HG03175 (cell line): ENCODE data around the gene ANKRD33B.

Source experiments
- ATAC-seq: cut with Tn5 transposase; IDR thresholded peaks from one replicate; pipeline ENCODE4 v1.9.1; 2021; ENCODE audit warnings: mild to moderate bottlenecking, moderate library complexity; ENCODE audit not compliant: unreplicated experiment

Gene ANKRD33B

GRCh38 chr5:10591159-10591558, 27.3 kb downstream of the ANKRD33B start:
- ATAC-seq, result no peak

DNA sequence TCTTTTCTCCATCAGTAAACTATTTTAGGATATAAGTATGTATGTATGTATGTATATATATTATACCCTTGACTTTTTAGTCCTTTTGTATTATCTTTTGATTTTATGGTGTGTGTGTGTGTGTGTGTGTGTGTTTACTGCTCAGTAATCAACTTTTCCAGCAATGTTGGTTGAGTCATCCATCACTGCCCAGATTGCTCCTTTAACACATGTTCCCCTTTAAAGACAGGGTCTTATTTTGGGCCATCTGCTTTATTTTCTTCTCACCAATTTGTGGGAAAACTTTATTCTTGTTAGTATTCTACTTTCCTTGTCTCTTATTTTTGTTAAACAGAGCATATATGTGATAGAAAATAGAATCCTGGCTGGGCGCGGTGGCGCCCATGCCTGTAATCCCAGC, 28.1 kb downstream of the ANKRD33B start:
- ATAC-seq, result no peak

GRCh38 chr5:10592601-10593000, 28.7 kb downstream of the ANKRD33B start:
- ATAC-seq, result peak; percentile 51

- ATAC-seq, result no peak
Observed at GRCh38 chr5:10593531-10594181, 29.8 kb downstream of the ANKRD33B start.

DNA sequence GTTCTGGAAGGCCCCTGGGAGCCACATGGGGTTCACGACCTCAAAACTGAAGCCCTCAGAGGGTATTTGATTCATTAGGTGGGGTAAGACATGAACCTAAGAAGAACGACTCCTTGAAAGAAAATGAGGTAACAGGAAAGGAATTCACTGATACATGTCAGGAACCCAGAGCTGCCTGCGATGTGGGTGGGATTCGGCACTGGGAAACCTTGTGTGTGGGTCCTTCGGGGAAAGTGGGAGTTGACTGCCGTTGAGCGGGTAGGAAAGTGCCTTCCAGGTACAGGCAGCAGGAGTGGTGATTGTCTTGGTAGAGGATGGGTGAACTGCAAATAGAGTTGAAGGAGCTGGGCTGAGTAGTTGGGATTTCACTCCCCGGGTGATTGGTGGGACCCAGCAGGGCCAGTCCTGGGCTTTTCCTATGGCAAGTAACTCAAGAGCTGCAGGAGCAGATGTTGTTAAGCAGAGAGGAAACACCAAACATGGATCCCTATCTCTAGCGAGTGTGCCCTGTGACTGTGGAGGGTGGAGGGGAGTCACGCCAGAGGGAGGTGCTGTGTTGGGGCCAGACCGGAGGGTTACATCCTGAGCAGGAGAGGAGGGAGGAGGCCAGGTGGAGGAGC, 30.8 kb downstream of the ANKRD33B start:
- no peak for ATAC-seq

- ATAC-seq, result no peak
Observed at GRCh38 chr5:10595293-10595671, 31.4 kb downstream of the ANKRD33B start.

DNA sequence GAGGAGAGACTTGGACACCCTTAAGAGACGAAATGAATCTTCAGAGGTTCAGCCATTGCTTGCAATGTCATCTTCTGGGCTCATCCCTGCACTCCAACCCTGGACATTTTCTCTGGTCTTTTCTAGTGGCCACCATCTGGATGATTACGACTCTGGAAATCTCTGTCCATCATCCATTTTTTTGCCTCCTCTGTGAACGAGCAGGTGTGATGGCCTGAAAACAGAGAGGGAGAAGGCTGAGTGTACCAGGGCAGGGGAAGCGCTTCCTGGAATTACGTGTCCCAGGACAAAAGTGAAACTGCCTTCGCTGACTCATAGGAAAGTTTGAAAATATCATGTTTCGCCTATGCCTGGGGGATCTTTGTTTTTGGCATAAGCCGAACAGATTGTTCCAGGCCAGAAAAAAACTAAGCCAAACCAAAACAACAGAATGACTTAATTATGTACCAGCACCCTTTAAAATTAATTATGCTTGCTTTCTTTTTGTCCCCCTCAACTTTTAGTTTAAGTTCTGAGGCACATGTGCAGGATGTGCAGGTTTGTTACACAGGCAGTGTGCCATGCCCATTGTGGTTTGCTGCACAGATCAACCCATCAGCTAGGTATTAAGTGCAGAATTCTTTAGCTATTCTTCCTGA, 31.9 kb downstream of the ANKRD33B start:
- ATAC-seq, result peak; percentile 34

- no peak for ATAC-seq
Observed at GRCh38 chr5:10596310-10596703, 32.4 kb downstream of the ANKRD33B start.

DNA sequence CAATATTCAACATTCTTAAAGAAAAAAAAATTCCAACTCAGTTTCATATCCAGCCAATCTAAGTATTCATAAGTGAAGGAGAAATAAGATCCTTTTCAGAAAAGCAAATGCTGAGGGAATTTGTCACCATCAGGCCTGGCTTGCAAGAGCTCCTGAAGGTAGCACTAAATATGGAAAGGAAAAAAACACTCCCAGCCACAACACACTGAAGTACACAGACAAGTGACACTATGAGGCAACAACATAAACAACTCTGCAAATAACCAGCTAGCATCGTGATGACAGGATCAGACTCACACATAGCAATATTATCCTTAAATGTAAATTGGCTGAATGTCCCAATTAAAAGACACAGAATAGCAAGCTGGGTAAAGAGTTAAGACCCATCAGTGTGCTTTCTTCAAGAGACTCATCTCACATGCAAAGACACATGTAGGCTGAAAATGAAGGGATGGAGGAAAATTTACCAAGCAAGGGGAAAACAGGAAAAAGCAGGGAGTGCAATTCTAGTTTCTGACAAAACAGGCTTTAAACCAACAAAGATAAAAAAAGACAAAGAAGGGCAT, 33.1 kb downstream of the ANKRD33B start:
- no peak for ATAC-seq

GRCh38 chr5:10599113-10599512, 35.2 kb downstream of the ANKRD33B start:
- ATAC-seq, result no peak

DNA sequence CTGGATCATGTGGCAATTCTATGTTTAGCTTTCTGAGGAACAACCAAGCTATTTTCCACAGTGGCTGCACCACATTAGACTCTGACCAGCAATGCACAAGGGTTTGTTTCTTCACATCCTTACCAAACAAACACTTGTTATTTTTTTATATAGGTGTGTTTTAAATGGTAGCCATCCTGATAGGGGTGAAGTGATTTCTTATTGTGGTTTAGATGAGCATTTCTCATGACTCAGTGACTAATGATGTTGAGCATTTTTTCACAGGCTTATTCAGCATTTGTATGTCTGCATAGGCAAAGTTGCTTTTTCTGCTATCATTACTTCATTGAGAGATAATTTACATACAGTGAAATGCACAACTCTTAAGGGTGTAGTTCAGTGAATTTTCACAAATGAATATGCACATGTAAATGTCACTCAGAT, 36.0 kb downstream of the ANKRD33B start:
- no peak for ATAC-seq

DNA sequence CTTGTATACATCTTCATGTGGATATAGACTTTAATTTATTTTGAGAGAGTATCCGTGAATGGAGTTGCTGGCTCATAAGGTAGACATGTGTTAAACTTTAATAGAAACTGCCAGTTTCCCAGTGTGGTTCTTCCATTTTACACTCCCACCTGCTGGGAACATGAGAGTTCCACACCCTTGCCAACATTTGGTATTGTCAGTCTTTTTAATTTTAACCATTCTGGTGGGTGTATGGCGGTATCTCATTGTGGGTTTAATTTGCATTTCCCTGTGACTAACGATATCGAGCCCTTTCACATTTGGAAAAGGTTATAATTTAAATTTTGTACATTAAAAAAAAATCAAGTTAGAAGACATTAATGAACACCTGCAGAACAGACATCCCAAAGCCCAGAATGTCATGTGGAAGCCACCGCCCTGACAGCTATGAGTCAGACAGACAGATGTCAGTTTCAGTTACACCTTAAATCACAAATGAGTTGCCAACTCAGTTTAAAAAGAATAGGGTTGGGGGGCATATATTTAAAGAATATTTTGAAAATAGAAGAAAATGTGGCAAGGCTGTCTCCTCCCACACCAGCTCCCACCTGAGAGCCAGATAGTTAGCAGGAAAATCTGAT, 36.9 kb downstream of the ANKRD33B start:
- peak; percentile 83 for ATAC-seq

DNA sequence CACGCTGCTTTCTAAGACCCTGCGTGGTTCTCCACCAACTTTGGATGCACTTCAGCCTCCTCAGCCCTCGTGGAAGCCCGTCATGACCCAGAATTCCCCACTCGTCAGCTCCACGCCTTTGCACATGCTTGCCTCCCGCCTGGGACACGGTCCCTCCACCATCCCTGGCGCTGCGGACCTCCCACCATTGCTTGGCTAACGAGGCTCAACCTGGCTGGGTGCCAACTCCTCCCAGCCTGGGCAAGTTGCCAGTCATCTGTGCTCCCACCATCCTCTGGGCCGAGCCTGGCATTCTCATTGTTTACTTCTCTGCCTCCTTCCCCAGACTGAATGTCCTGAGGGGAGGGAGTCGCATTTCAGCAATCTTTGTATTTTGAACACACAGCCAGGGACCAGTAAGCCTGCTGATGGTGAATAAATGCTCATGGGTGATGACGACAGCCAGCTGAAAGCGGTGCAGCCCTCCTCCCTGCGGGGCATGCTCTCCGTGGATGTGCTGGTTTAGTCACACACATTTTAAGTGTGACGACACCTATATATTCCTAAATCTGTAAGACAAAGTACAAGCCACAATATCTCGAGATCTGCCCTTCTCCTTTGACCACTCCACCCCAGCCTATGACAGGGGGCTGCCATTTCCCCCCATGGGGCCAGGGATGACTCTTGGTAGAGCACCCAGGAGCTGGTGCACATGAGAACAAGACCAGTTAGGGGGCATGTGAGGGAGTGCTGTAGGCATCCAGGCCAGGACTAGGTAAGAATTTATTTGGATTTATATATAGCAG, 37.6 kb downstream of the ANKRD33B start:
- ATAC-seq, result peak; percentile 45

- no peak for ATAC-seq
Observed at GRCh38 chr5:10602031-10602806, 38.3 kb downstream of the ANKRD33B start.

GRCh38 chr5:10604975-10605374, 41.1 kb downstream of the ANKRD33B start:
- no peak for ATAC-seq

DNA sequence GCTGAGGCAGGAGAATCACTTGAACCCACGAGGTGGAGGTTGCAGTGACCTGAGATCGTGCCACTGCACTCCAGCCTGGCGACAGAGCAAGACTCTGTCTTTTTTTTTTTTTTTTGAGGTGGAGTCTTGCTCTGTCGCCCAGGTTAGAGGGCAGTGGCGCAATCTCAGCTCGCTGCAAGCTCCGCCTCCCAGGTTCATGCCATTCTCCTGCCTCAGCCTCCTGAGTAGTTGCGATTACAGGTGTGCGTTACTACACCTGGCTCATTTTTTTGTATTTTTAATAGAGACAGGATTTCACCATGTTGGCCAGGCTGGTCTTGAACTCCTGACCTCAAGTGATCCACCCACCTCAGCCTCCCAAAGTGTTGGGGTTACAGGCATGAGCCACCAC, 42.8 kb downstream of the ANKRD33B start:
- ATAC-seq, result peak; percentile 3

- peak; percentile 89 for ATAC-seq
Observed at GRCh38 chr5:10607023-10607665, 43.3 kb downstream of the ANKRD33B start.

DNA sequence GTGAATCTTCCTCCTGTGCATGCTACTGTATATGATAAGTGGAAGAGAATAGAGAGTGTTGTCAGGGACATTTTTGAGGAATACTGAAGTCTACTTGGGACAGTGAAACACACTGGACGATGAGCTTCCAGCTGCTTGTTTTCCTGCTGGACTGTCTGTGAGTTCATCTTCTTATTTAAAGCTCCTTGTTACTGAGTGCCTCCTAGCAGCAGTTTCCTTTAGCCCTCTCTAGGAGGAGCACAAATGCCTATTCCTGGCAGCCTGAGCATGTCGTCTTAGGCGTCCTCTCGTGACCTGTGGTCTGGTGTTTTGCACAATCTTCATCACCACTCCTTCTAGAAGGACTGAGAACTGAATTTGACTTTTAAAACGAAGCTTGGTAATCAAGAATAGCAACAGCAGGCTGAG, 43.8 kb downstream of the ANKRD33B start:
- peak; percentile 64 for ATAC-seq

DNA sequence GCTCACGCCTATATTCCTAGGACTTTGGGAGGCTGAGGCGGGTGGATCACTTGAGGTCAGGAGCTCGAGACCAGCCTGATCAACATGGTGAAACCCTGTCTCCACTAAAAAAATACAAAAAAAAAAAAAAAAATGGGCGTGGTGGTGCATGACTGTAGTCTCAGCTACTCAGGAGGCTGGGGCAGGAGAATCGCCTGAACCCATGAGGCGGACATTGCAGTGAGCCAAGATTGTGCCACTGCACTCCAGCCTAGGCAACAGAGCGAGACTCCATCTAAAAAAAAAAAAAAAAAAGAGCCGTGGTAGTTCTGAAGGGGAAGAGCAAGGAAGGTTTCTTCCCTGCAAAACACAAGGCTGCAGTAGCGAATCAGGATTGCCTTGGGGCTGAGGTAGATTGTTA, 44.2 kb downstream of the ANKRD33B start:
- peak; percentile 1 for ATAC-seq

GRCh38 chr5:10610058-10610457, 46.2 kb downstream of the ANKRD33B start:
- ATAC-seq, result no peak
